Measurements from ENCODE around the gene LONP2.

GRCh38 chr16:48271728-48272127, 27.6 kb downstream of the LONP2 start:
- TF ChIP-seq POLR2A (IDR thresholded peaks at IDR 0.05) = no peak
- peak in 1 of 7 experiments; percentile 35 for TF ChIP-seq CTCF (IDR thresholded peaks at IDR 0.05)

Data from body of pancreas (tissue), 4 donors.